ENCODE results near the gene RNU1-1. TPM values are rescaled to one million over a fixed set of nuclear protein-coding genes. Genes with fewer than 3 reads are reported as not detected.
"Not testable (repeated sequence)": the region's sequence is repeated elsewhere in the genome, so short reads cannot be mapped to it uniquely, and the experiment has no call there.

RNU1-1 gene
- polyA plus RNA-seq, 2 donors = not detected

DNA sequence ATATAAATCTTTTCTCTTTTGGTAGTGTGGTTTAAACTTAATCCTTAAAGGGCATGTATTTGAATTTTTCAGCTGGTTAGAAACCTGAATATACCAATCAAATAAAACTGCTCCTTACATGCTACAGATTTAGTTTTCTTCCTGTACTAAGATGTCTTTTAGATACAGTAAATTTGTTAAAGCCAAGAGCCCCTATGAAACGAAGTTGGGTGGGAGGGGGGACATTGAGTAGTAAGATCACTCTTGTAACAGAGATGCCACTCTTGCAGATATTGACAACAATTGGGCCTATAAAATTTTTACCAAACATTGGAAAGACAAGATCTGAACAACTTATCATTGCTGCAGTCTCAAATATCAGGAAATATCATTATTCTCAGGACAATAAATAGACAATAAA is 2.2 kb downstream of the RNU1-1 start:
- not testable (repeated sequence) for H3K4me3 ChIP-seq (ENCODE audit: low read depth in 1 of 2, low read length in 2 of 2); H3K27ac ChIP-seq (ENCODE audit: low read depth in 2 of 2, low read length in 1 of 2); H3K27me3 ChIP-seq (ENCODE audit: control insufficient read depth in 1 of 2, insufficient read depth in 2 of 2, low read length in 2 of 2); H3K36me3 ChIP-seq (ENCODE audit: control insufficient read depth in 2 of 2, insufficient read depth in 2 of 2, low read length in 1 of 2); H3K9me3 ChIP-seq (ENCODE audit: control insufficient read depth in 2 of 2, insufficient read depth in 1 of 2, low read depth in 1 of 2, low read length in 1 of 2); H3K4me1 ChIP-seq (ENCODE audit: control insufficient read depth in 2 of 2, insufficient read depth in 2 of 2, low read length in 1 of 2)
- 62 to 64% methylated on average over 1 of the region's 1 CpG for WGBS, 2 donors

- not testable (repeated sequence) for H3K4me3 ChIP-seq (ENCODE audit: low read depth in 1 of 2, low read length in 2 of 2); H3K36me3 ChIP-seq (ENCODE audit: control insufficient read depth in 2 of 2, insufficient read depth in 2 of 2, low read length in 1 of 2); H3K27me3 ChIP-seq (ENCODE audit: control insufficient read depth in 1 of 2, insufficient read depth in 2 of 2, low read length in 2 of 2); H3K4me1 ChIP-seq (ENCODE audit: control insufficient read depth in 2 of 2, insufficient read depth in 2 of 2, low read length in 1 of 2); H3K9me3 ChIP-seq (ENCODE audit: control insufficient read depth in 2 of 2, insufficient read depth in 1 of 2, low read depth in 1 of 2, low read length in 1 of 2); H3K27ac ChIP-seq (ENCODE audit: low read depth in 2 of 2, low read length in 1 of 2)
- WGBS, 2 donors = 76 to 82% methylated on average over 8 of the region's 8 CpGs
Observed at GRCh38 chr1:16508861-16509445, 5.1 kb downstream of the RNU1-1 start.

GRCh38 chr1:16506364-16507136 is 7.5 kb downstream of the RNU1-1 start:
- WGBS, 2 donors = 71 to 85% methylated on average over 15 of the region's 15 CpGs
- H3K4me3 ChIP-seq (ENCODE audit: low read depth in 1 of 2, low read length in 2 of 2); H3K4me1 ChIP-seq (ENCODE audit: control insufficient read depth in 2 of 2, insufficient read depth in 2 of 2, low read length in 1 of 2); H3K27ac ChIP-seq (ENCODE audit: low read depth in 2 of 2, low read length in 1 of 2); H3K27me3 ChIP-seq (ENCODE audit: control insufficient read depth in 1 of 2, insufficient read depth in 2 of 2, low read length in 2 of 2); H3K36me3 ChIP-seq (ENCODE audit: control insufficient read depth in 2 of 2, insufficient read depth in 2 of 2, low read length in 1 of 2); H3K9me3 ChIP-seq (ENCODE audit: control insufficient read depth in 2 of 2, insufficient read depth in 1 of 2, low read depth in 1 of 2, low read length in 1 of 2): not testable (repeated sequence)

DNA sequence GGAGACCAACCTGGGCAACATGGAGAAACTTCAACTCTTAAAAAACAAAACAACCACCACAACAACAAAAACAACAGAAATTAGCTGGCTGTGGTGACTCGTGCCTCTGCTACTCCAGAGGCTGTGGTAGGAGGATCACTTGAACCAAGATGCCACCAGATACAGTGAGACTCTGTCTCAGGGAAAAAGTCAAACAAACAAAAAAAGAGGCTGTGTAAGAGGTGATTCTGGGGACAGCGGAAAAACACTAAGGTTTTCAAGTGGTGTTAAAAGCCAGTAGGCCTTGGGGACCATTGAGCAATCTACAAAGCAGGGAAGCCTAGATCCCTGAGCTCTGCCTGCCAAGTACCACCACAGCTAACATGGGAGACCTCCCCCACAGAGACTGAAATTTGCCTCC is 8.2 kb downstream of the RNU1-1 start:
- H3K4me1 ChIP-seq (ENCODE audit: control insufficient read depth in 2 of 2, insufficient read depth in 2 of 2, low read length in 1 of 2); H3K9me3 ChIP-seq (ENCODE audit: control insufficient read depth in 2 of 2, insufficient read depth in 1 of 2, low read depth in 1 of 2, low read length in 1 of 2); H3K27ac ChIP-seq (ENCODE audit: low read depth in 2 of 2, low read length in 1 of 2); H3K36me3 ChIP-seq (ENCODE audit: control insufficient read depth in 2 of 2, insufficient read depth in 2 of 2, low read length in 1 of 2); H3K27me3 ChIP-seq (ENCODE audit: control insufficient read depth in 1 of 2, insufficient read depth in 2 of 2, low read length in 2 of 2); H3K4me3 ChIP-seq (ENCODE audit: low read depth in 1 of 2, low read length in 2 of 2): not testable (repeated sequence)
- WGBS, 2 donors = 90 to 95% methylated on average over 2 of the region's 2 CpGs

DNA sequence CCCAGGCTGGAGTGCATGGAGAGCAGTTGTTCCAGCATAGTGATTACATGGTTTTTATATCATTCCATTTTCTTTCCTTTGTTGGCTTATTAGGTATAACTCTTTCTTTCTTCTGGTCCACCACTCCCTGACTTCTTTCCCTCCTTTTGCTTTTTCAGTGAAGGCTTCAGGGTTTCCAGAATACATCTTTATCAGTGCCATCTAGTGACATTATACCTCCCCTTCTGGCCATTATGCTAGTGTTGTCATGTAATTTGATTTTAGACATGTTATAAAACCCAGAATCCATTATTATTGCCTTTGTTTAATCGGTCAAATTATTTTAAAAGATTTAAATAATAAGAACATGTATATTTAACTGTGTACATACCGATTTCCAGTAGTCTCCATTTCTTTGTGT is 10.6 kb downstream of the RNU1-1 start:
- Histone ChIP-seq H3K4me1 (ENCODE audit: control insufficient read depth in 2 of 2, insufficient read depth in 2 of 2, low read length in 1 of 2) (peaks cover 0 to 3% of the 10 kb centered on the region in 2 donors), H3K4me3 (ENCODE audit: low read depth in 1 of 2, low read length in 2 of 2) (no peak overlapping the region), H3K9me3 (ENCODE audit: control insufficient read depth in 2 of 2, insufficient read depth in 1 of 2, low read depth in 1 of 2, low read length in 1 of 2) (peaks cover 0 to 2% of the 10 kb centered on the region in 2 donors), H3K36me3 (ENCODE audit: control insufficient read depth in 2 of 2, insufficient read depth in 2 of 2, low read length in 1 of 2) (no peaks in the 10 kb centered on the region), H3K27me3 (ENCODE audit: control insufficient read depth in 1 of 2, insufficient read depth in 2 of 2, low read length in 2 of 2) (no peaks in the 10 kb centered on the region), H3K27ac (ENCODE audit: low read depth in 2 of 2, low read length in 1 of 2) (no peak overlapping the region)
- 82 to 85% methylated on average over 2 of the region's 2 CpGs for WGBS, 2 donors

- H3K4me3 ChIP-seq (ENCODE audit: low read depth in 1 of 2, low read length in 2 of 2); H3K36me3 ChIP-seq (ENCODE audit: control insufficient read depth in 2 of 2, insufficient read depth in 2 of 2, low read length in 1 of 2); H3K9me3 ChIP-seq (ENCODE audit: control insufficient read depth in 2 of 2, insufficient read depth in 1 of 2, low read depth in 1 of 2, low read length in 1 of 2); H3K4me1 ChIP-seq (ENCODE audit: control insufficient read depth in 2 of 2, insufficient read depth in 2 of 2, low read length in 1 of 2); H3K27me3 ChIP-seq (ENCODE audit: control insufficient read depth in 1 of 2, insufficient read depth in 2 of 2, low read length in 2 of 2); H3K27ac ChIP-seq (ENCODE audit: low read depth in 2 of 2, low read length in 1 of 2): not testable (repeated sequence)
- WGBS, 2 donors = 72 to 80% methylated on average over 8 of the region's 8 CpGs
Observed at GRCh38 chr1:16501446-16501845, 12.6 kb downstream of the RNU1-1 start.

DNA sequence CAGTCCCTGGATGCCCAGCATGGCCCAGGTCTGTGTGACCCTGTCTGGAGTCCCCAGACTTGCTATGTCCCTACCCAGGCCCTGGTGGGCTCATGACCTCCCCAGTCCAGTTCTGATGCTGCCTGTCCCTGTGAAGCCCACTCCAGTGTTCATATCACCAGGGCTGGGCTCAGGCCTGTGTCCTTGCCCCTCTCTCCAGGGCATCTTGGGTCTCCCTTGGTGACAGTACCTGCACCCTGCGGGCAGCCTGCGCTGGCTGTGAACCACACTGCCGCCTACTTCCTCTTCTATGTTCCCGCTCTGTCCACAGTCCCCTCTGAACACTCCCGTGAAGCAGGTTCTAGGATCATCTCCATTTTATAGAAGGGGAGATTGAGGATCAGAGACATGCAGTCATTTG is 13.1 kb downstream of the RNU1-1 start:
- H3K27ac ChIP-seq (ENCODE audit: low read depth in 2 of 2, low read length in 1 of 2); H3K4me1 ChIP-seq (ENCODE audit: control insufficient read depth in 2 of 2, insufficient read depth in 2 of 2, low read length in 1 of 2); H3K27me3 ChIP-seq (ENCODE audit: control insufficient read depth in 1 of 2, insufficient read depth in 2 of 2, low read length in 2 of 2); H3K4me3 ChIP-seq (ENCODE audit: low read depth in 1 of 2, low read length in 2 of 2); H3K36me3 ChIP-seq (ENCODE audit: control insufficient read depth in 2 of 2, insufficient read depth in 2 of 2, low read length in 1 of 2); H3K9me3 ChIP-seq (ENCODE audit: control insufficient read depth in 2 of 2, insufficient read depth in 1 of 2, low read depth in 1 of 2, low read length in 1 of 2): not testable (repeated sequence)
- WGBS, 2 donors = 90% methylated on average over 5 of the region's 5 CpGs

DNA sequence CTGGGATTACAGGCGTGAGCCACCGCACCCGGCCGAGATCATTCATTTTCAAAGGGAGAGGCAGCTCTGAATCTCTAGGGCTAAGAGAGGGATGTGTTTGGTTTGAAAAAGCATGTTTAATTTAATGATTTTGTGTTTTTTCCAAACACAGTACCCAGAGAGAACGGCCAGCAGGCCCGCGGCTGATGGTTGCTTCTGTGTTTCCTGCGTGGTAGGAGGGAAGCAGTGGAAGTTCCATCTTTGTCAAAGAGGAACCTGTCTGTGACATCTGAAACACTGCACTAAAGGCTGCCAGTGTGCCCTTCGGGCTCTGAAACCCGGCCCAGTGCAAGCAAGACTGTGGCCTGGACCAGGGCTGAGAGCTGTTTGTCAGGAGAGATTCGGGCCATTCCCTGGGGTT is 13.6 kb downstream of the RNU1-1 start:
- H3K4me1 ChIP-seq (ENCODE audit: control insufficient read depth in 2 of 2, insufficient read depth in 2 of 2, low read length in 1 of 2); H3K36me3 ChIP-seq (ENCODE audit: control insufficient read depth in 2 of 2, insufficient read depth in 2 of 2, low read length in 1 of 2); H3K27ac ChIP-seq (ENCODE audit: low read depth in 2 of 2, low read length in 1 of 2); H3K27me3 ChIP-seq (ENCODE audit: control insufficient read depth in 1 of 2, insufficient read depth in 2 of 2, low read length in 2 of 2); H3K4me3 ChIP-seq (ENCODE audit: low read depth in 1 of 2, low read length in 2 of 2); H3K9me3 ChIP-seq (ENCODE audit: control insufficient read depth in 2 of 2, insufficient read depth in 1 of 2, low read depth in 1 of 2, low read length in 1 of 2): not testable (repeated sequence)
- 88 to 91% methylated on average over 11 of the region's 11 CpGs for WGBS, 2 donors

DNA sequence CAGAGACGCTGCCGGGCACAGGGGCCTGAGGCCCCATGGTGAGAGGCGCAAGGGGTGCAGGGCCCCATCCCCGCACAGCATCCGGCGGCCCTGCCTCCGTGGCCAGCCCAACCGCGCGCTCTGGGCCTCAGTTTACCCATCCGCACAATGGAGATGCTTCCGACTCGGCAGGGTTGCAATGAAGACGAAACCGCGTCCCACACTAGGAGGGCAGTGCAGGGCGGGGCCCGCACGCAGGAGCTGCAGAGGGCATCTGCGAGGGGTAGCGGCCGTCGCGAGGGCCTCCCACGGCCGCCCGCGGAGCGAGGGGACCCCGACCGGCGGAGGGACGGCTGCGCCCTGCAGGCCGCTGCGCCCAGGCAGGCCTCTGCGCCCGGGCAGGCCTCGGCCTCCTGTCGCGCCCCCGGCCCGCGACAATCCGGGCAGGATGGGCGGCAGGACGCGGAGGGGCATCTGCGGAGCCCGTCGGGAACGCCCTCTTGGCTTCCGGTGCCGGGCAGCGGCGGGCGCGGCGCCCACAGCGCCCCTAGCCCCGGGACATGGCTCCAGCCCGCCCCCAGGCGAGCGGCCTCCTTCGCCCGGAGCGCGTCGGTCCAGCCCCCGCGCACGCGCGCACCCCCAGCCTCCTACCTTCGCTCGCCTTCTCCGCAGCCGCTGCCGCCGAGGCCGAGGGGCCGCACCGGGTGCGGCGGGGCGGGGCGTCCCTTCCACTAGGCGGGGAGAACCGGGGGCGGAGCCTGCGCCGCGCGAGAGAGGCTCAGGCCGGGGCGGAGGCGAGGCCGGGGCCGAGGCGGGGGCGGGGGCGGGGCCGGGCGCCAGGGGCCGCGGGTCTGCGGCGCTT is 15.3 kb downstream of the RNU1-1 start:
- 0 to 1% methylated on average over 76 to 108 of the region's 108 CpGs for WGBS, 2 donors
- H3K9me3 ChIP-seq (ENCODE audit: control insufficient read depth in 2 of 2, insufficient read depth in 1 of 2, low read depth in 1 of 2, low read length in 1 of 2) = no peaks in the 10 kb centered on the region
- H3K36me3 ChIP-seq (ENCODE audit: control insufficient read depth in 2 of 2, insufficient read depth in 2 of 2, low read length in 1 of 2) = no peaks in the 10 kb centered on the region
- peak overlapping the region; percentile 62 to 75 for H3K27ac ChIP-seq (ENCODE audit: low read depth in 2 of 2, low read length in 1 of 2)
- H3K4me1 ChIP-seq (ENCODE audit: control insufficient read depth in 2 of 2, insufficient read depth in 2 of 2, low read length in 1 of 2) = peaks cover 0 to 5% of the 10 kb centered on the region in 2 donors
- H3K4me3 ChIP-seq (ENCODE audit: low read depth in 1 of 2, low read length in 2 of 2) = peak overlapping the region; percentile 70 to 89
- H3K27me3 ChIP-seq (ENCODE audit: control insufficient read depth in 1 of 2, insufficient read depth in 2 of 2, low read length in 2 of 2) = no peaks in the 10 kb centered on the region

All from esophagus (tissue), 2 donors.